PC-9 (cell line): ENCODE data around the gene NTNG1.

Source experiments
- CTCF ChIP-seq: fragments of 200-600 bp; sonication (generic); conservative IDR thresholded peaks from 2 replicates; pipeline ENCODE4 v1.6.1; 2017; ENCODE audit warnings: mixed run types, antibody characterized with exemption, mild to moderate bottlenecking, moderate library complexity
- EZH2 ChIP-seq: fragments of 200-600 bp; sonication (generic); IDR thresholded peaks from 2 replicates; pipeline ENCODE4 v1.8.0; 2017; ENCODE audit warnings: antibody characterized with exemption, low read depth

- TF ChIP-seq CTCF (no peak), EZH2 (no peak)
These were observed 10.5 kb downstream of the NTNG1 start for GRCh38 chr1:107151295-107151694.
